GM12865 (cell line): ENCODE measurements around the gene RASGEF1C.

Experiments used
- DNase-seq: peaks from one replicate; pipeline ENCODE4 v3.0.0; 2010; ENCODE audit warnings: low read depth
- H3K4me3 ChIP-seq: 2 replicates; pipeline ENCODE4 v1.5.1; 2011; ENCODE audit warnings: mild to moderate bottlenecking, low read depth, low read length, control low read depth
- CTCF ChIP-seq: IDR thresholded peaks from 2 replicates; pipeline ENCODE4 v1.5.1; 2011; ENCODE audit warnings: low read length, control low read depth, low read depth, inconsistent platforms; ENCODE audit not compliant: insufficient read depth; ENCODE audit errors: missing control alignments

Gene RASGEF1C

DNA sequence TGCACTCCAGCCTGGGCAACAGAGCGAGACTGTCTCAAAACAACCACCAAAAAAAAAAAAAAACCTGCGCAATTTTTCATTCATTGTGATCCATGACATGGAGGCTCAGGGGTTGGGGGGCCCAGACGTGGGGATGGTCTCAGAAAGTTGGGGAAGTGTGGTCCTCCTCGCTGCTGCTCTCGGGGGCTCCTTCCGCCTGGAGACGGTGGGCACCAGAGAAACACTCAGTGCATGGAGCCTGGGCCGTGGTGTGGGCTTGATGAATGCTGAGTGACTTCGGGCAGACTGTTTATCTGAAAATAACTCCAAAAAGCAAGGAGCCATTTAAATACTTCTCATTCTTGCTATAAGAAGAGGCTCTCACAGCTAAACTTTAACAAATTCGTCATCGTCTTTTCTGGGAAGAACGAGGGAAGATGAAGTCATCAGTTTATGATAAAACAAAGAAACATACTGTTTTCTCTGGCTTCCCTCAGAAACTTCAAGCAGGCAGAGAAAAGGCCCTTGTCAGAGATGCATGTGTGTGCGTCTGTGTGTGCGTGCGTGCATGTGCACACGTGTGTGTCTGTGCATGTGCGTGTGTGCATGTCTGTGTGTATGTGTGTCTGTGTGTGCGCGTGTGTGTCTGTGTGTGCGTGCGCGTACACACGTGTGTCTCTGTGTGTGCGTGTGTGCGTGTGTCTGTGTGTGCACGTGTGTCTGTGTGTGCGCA is 35.0 kb downstream of the RASGEF1C start:
- no peak for TF ChIP-seq CTCF
- H3K4me3 ChIP-seq: no peak overlapping the region
- DNase-seq: no peak

- H3K4me3 ChIP-seq: no peak overlapping the region
- DNase-seq: no peak
- no peak for TF ChIP-seq CTCF
Measured at GRCh38 chr5:180173198-180173544, 35.8 kb downstream of the RASGEF1C start.

DNA sequence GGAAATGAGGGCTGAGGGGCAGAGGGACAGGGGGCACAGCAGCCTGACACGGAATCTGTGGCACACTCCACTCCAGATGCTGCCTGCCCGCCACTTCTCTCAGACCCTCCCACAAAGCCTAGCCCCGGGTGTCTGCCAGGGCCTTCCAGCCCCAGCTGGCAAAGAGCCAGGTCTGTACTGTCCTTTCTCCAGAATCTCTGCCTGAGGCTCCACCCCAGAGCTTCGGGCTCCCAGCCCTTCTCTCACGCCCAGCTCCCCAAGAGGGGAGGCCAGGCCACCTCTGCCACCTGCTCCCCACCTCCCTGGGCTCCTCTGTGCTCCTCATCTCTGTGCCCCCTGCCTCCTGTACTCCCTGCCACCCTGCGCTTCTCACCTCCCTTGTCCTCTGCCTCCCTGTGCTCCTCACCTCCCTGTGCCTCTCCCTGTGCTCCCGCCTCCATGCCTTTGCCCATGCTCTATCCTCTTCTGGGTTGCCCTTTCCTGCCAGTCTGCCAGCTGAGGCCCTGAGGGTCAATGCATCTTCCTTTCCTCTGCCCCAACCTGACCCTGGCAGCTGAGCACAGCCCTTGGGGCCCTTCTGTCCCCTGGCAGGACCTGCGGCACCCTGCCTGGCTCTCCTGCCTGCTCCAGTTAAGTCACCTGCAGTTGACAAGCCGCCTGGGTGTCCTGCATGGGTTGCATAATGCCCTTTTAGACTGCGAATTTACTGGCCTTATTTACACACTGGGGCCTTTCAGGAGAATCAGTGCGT is 36.4 kb downstream of the RASGEF1C start:
- no peak for TF ChIP-seq CTCF
- H3K4me3 ChIP-seq: no peak overlapping the region
- no peak for DNase-seq

DNA sequence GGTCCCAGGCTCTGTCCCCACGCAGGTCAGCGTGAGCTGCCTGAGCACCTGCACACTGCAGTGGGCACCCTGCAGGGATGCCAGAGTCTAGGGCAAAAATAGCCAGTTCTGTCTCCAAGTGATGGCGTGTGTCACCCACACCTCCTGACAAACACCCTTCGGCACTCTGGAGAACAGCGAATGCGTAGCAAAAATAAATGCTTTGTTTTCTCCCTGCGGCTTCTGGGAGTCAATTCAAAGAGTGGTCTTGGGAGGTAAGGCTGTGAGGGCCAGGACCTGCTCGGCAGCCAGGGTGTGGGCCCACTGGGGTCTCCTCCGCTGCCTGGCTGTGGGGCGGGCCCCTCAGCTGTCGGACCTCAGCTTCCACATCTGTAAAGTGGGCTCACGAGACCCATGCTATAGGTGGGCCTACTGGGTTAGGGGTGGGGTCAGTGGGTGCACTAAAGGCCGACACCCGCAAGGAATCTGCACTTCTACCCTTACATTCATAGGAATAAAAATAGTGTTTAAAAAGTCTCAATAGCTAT is 37.4 kb downstream of the RASGEF1C start:
- no peak for TF ChIP-seq CTCF
- no peak overlapping the region for H3K4me3 ChIP-seq
- no peak for DNase-seq

GRCh38 chr5:180170810-180171567 is 38.0 kb downstream of the RASGEF1C start:
- H3K4me3 ChIP-seq: no peak overlapping the region
- TF ChIP-seq CTCF: no peak
- DNase-seq: no peak

DNA sequence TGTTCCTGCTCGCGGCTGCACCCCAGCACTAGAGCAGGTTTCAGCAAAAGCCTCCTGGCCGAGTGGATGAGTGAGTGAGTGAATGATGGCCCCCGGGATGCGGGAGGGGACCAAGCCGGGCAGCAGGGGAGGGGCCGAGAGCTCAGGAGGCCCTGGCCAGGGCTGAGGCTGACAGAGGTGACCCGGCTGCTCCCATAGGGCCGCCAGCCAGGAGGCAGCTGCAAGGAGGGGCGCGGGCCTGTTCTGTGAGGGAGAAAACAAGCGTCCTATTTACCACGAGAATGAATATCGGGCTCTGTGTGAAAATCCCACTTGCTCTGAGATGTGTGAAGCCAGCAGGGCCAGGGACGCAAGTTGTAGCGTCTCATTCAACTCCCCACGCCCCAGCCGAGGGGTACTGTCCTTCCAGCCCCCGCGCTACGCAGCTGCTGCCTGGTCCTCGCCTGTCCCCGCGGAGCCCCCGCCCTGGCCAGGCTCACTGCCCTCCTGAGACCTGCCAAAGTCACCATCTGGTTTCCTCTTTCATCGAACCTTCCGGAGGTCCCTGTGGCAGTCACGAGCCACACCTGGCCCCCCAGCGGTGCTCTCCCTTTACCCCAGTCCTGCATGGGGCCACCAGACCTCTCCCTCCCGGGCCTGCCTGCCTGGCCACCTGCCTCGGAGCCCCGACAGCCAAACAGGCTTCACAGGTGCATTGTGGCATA is 38.8 kb downstream of the RASGEF1C start:
- no peak for TF ChIP-seq CTCF
- no peak overlapping the region for H3K4me3 ChIP-seq
- DNase-seq: no peak
